ENCODE measurements around the gene EFNB2.

GRCh38 chr13:106522898-106523525 is 12.4 kb downstream of the EFNB2 start:
- TF ChIP-seq CTCF (IDR thresholded peaks at IDR 0.05), result no peak
- TF ChIP-seq POLR2AphosphoS5 (IDR thresholded peaks at IDR 0.05), result no peak
- no peak for TF ChIP-seq EP300 (IDR thresholded peaks at IDR 0.05)

All from sigmoid colon (tissue), 4 donors.